T-helper 1 cell treated with Interleukin-12 subunit alpha and Interleukin-12 subunit beta and Interleukin-4 antibody, amounts not matched to agents 30 μg/mL and 1 μg/mL, for 36 hours (primary cell): ENCODE measurements around the gene TNFAIP3.
"Not testable (repeated sequence)": the region's sequence is repeated elsewhere in the genome, so short reads cannot be mapped to it uniquely, and the experiment has no call there.

ENCODE experiments used
- H3K27ac Mint-ChIP-seq: one replicate; pipeline ENCODE4 v1.8.0; 2021; ENCODE audit warnings: mild to moderate bottlenecking, mixed read lengths
- H3K27me3 Mint-ChIP-seq: one replicate; pipeline ENCODE4 v1.8.0; 2021; ENCODE audit warnings: low read depth, mixed read lengths
- H3K36me3 Mint-ChIP-seq: one replicate; pipeline ENCODE4 v1.8.0; 2021; ENCODE audit warnings: low read depth, mixed read lengths
- H3K4me1 Mint-ChIP-seq: one replicate; pipeline ENCODE4 v1.8.0; 2021; ENCODE audit warnings: low read depth, mixed read lengths
- H3K4me3 Mint-ChIP-seq: one replicate; pipeline ENCODE4 v1.8.0; 2021; ENCODE audit warnings: mild to moderate bottlenecking, moderate library complexity, mixed read lengths
- H3K9me3 Mint-ChIP-seq: one replicate; pipeline ENCODE4 v1.8.0; 2021; ENCODE audit warnings: mixed read lengths

Gene TNFAIP3

GRCh38 chr6:137834508-137834907, 32.6 kb upstream of the TNFAIP3 start:
- H3K9me3 Mint-ChIP-seq = peaks cover 28% of the 10 kb centered on the region
- H3K27me3 Mint-ChIP-seq = no peaks in the 10 kb centered on the region
- no peak overlapping the region for H3K27ac Mint-ChIP-seq
- peaks cover 14% of the 10 kb centered on the region for H3K36me3 Mint-ChIP-seq
- H3K4me1 Mint-ChIP-seq = peaks cover 26% of the 10 kb centered on the region
- H3K4me3 Mint-ChIP-seq = no peak overlapping the region

DNA sequence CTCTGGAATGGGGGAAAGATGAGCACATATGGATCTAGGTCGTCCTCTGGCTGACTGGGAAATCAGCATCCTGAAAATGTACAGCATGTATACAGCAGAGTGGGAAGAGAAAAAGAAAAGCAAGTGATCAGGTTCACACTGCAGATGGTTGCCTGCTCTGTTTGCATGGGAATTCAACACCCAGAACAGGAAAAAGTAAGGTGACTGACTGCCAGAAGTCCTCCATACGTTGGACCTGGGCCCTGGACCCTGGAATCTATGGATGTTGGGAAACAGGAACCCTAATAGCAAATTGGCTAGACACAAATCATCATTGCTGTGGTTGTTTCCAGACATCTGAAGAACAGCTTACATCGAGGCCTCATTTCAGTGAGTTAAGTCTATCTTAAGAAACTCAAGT, 30.3 kb upstream of the TNFAIP3 start:
- no peaks in the 10 kb centered on the region for H3K27me3 Mint-ChIP-seq
- peaks cover 50% of the 10 kb centered on the region for H3K9me3 Mint-ChIP-seq
- H3K4me3 Mint-ChIP-seq = no peak overlapping the region
- H3K4me1 Mint-ChIP-seq = peaks cover 13% of the 10 kb centered on the region
- H3K36me3 Mint-ChIP-seq = peaks cover 33% of the 10 kb centered on the region
- H3K27ac Mint-ChIP-seq = no peak overlapping the region

DNA sequence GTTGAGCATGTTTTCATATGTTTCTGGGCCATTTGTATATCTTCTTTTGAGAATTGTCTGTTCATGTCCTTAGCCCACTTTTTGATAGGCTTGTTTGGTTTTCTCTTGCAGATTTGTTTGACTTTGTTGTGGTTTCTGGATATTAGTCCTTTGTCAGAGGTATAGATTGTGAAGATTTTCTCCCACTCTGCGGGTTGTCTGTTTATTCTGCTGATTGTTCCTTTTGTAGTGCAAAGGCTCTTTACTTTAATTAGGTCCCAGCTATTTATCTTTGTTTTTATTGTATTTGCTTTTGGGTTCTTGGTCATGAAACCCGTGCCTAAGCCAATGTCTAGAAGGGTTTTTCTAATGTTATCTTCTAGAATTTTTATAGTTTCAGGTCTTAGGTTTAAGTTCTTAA, 29.0 kb upstream of the TNFAIP3 start:
- Mint-ChIP-seq H3K9me3 (peaks cover 63% of the 10 kb centered on the region), H3K36me3 (peaks cover 41% of the 10 kb centered on the region), H3K4me1 (peaks cover 11% of the 10 kb centered on the region)
- H3K4me3 Mint-ChIP-seq, H3K27me3 Mint-ChIP-seq, H3K27ac Mint-ChIP-seq: not testable (repeated sequence)

DNA sequence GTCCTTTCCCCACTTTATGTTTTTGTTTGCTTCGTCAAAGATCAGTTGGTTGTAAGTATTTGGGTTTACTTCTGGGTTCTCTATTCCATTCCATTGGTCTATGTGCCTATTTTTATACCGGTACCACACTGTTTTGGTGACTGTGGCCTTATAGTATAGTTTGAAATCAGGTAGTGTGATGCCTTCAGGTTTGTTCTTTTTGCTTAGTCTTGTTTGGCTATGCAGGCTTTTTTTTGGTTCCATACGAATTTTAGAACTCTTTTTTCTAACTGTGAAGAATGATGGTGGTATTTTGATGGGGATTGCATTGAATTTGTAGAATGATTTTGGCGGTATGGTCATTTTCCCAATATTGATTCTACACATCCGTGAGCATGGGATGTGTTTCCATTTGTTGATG, 28.5 kb upstream of the TNFAIP3 start:
- not testable (repeated sequence) for H3K27ac Mint-ChIP-seq, H3K4me3 Mint-ChIP-seq, H3K27me3 Mint-ChIP-seq
- peaks cover 67% of the 10 kb centered on the region for H3K9me3 Mint-ChIP-seq
- H3K4me1 Mint-ChIP-seq = peaks cover 11% of the 10 kb centered on the region
- H3K36me3 Mint-ChIP-seq = peaks cover 45% of the 10 kb centered on the region

- H3K27me3 Mint-ChIP-seq = no peaks in the 10 kb centered on the region
- no peak overlapping the region for H3K27ac Mint-ChIP-seq
- H3K36me3 Mint-ChIP-seq = peaks cover 43% of the 10 kb centered on the region
- peaks cover 68% of the 10 kb centered on the region for H3K9me3 Mint-ChIP-seq
- H3K4me3 Mint-ChIP-seq = no peak overlapping the region
- H3K4me1 Mint-ChIP-seq = peaks cover 11% of the 10 kb centered on the region
These were observed 28.0 kb upstream of the TNFAIP3 start for GRCh38 chr6:137839076-137839475.

DNA sequence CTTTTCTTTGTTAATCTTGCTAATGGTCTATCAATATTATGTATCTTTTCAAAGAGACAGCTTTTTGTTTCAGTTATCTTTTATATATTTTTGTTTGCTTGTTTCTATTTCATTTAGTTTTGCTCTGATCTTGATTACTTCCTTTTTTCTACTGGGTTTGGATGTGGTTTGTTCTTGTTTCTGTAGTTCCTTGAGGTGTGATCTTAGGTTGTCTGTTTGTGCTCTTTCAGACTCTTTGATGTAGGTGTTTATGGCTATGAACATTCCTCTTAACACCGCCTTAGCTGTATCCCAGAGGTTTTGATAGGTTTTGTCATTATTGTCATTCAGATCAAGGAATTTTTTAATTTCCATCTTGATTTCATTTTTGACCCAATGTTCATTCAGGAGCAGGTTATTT, 26.8 kb upstream of the TNFAIP3 start:
- peaks cover 11% of the 10 kb centered on the region for H3K4me1 Mint-ChIP-seq
- no peaks in the 10 kb centered on the region for H3K27me3 Mint-ChIP-seq
- H3K9me3 Mint-ChIP-seq = peaks cover 70% of the 10 kb centered on the region
- no peak overlapping the region for H3K27ac Mint-ChIP-seq
- no peak overlapping the region for H3K4me3 Mint-ChIP-seq
- peaks cover 40% of the 10 kb centered on the region for H3K36me3 Mint-ChIP-seq

- H3K9me3 Mint-ChIP-seq = peaks cover 60% of the 10 kb centered on the region
- no peak overlapping the region for H3K27ac Mint-ChIP-seq
- no peak overlapping the region for H3K4me3 Mint-ChIP-seq
- H3K27me3 Mint-ChIP-seq = no peaks in the 10 kb centered on the region
- peaks cover 36% of the 10 kb centered on the region for H3K36me3 Mint-ChIP-seq
- H3K4me1 Mint-ChIP-seq = peaks cover 6% of the 10 kb centered on the region
These were observed 23.8 kb upstream of the TNFAIP3 start for GRCh38 chr6:137843211-137843610.

DNA sequence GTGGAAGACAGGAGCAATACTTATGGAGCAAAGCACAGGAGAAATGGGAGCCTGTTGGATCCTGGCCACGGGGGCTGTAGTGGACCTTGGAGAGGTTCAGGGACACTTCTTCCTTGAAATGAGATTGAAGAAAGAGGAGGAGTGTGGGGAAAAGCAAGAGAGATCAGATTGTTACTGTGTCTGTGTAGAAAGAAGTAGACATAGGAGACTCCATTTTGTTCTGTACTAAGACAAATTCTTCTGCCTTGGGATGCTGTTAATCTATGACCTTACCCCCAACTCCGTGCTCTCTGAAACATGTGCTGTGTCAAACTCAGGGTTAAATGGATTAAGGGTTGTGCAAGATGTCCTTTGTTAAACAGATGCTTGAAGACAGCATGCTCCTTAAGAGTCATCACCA, 22.7 kb upstream of the TNFAIP3 start:
- H3K27ac Mint-ChIP-seq, H3K4me3 Mint-ChIP-seq, H3K27me3 Mint-ChIP-seq, H3K4me1 Mint-ChIP-seq: not testable (repeated sequence)
- peaks cover 33% of the 10 kb centered on the region for H3K36me3 Mint-ChIP-seq
- H3K9me3 Mint-ChIP-seq = peaks cover 49% of the 10 kb centered on the region

DNA sequence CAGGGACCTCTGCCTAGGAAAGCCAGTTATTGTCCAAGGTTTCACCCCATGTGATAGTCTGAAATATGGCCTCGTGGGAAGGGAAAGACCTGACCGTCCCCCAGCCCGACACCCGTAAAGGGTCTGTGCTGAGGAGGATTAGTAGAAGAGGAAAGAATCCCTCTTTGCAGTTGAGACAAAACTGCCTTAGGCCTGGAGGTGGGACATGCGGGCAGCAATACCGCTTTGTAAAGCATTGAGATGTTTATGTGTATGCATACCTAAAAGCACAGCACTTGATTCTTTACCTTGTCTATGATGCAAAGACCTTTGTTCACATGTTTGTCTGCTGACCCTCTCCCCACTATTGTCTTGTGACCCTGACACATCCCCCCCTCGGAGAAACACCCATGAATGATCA, 22.3 kb upstream of the TNFAIP3 start:
- Mint-ChIP-seq H3K9me3 (peaks cover 44% of the 10 kb centered on the region), H3K36me3 (peaks cover 30% of the 10 kb centered on the region)
- not testable (repeated sequence) for H3K4me1 Mint-ChIP-seq, H3K27me3 Mint-ChIP-seq, H3K27ac Mint-ChIP-seq, H3K4me3 Mint-ChIP-seq

DNA sequence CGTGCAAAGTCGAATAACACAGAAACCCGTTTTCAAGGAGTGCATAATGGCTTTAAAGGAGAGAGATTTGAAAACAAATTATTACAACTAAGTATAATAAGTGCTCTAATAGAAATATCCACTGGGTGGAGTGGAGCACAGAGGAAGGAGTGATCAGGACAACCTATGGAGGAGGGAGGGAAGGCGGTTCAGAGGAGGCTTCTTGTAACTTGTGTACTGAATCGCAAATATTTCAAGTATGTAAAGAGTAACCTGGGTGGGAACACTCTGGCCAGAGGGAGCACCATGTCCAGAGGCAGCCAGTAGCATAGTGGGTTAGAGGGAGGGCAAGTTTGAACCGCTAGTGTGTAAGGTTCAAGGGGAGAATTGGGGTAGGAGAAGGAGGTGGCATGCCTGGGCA, 21.6 kb upstream of the TNFAIP3 start:
- no peaks in the 10 kb centered on the region for H3K27me3 Mint-ChIP-seq
- peaks cover 2% of the 10 kb centered on the region for H3K4me1 Mint-ChIP-seq
- no peak overlapping the region for H3K4me3 Mint-ChIP-seq
- H3K27ac Mint-ChIP-seq = no peak overlapping the region
- peaks cover 25% of the 10 kb centered on the region for H3K36me3 Mint-ChIP-seq
- peaks cover 37% of the 10 kb centered on the region for H3K9me3 Mint-ChIP-seq

GRCh38 chr6:137846274-137846673, 20.8 kb upstream of the TNFAIP3 start:
- no peak overlapping the region for H3K27ac Mint-ChIP-seq
- H3K4me3 Mint-ChIP-seq = no peak overlapping the region
- H3K9me3 Mint-ChIP-seq = peaks cover 29% of the 10 kb centered on the region
- H3K27me3 Mint-ChIP-seq = no peaks in the 10 kb centered on the region
- H3K4me1 Mint-ChIP-seq = peaks cover 2% of the 10 kb centered on the region
- H3K36me3 Mint-ChIP-seq = peaks cover 18% of the 10 kb centered on the region

GRCh38 chr6:137846772-137847313, 20.2 kb upstream of the TNFAIP3 start:
- Mint-ChIP-seq H3K36me3 (peaks cover 12% of the 10 kb centered on the region), H3K4me1 (peaks cover 2% of the 10 kb centered on the region), H3K4me3 (no peak overlapping the region), H3K27me3 (no peaks in the 10 kb centered on the region), H3K27ac (no peak overlapping the region), H3K9me3 (peaks cover 24% of the 10 kb centered on the region)

- Mint-ChIP-seq H3K36me3 (peaks cover 5% of the 10 kb centered on the region), H3K4me3 (no peak overlapping the region), H3K27ac (no peak overlapping the region), H3K4me1 (peaks cover 4% of the 10 kb centered on the region), H3K27me3 (no peaks in the 10 kb centered on the region), H3K9me3 (peaks cover 15% of the 10 kb centered on the region)
These were observed 19.3 kb upstream of the TNFAIP3 start for GRCh38 chr6:137847748-137848147.

DNA sequence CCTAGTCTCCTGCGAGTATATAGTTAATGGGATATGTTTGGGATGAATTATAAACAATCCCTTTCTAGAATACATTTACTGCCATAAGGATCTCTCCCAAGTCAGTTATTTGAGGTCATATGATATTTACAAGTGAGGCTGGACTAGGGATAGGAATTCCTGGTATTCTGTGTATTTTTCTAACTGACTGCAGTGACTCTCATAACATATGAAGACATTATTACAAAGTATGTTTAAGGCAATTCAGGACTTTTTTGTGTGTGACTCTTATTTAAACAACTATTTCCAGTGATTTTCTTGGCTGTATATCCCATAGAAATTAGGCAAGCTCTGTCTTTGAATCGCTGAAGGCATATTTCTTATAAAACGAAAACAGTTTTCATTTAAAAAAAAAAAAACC, 18.4 kb upstream of the TNFAIP3 start:
- H3K4me3 Mint-ChIP-seq = no peak overlapping the region
- peaks cover 4% of the 10 kb centered on the region for H3K4me1 Mint-ChIP-seq
- H3K36me3 Mint-ChIP-seq = no peaks in the 10 kb centered on the region
- no peaks in the 10 kb centered on the region for H3K27me3 Mint-ChIP-seq
- H3K9me3 Mint-ChIP-seq = peaks cover 6% of the 10 kb centered on the region
- H3K27ac Mint-ChIP-seq = no peak overlapping the region

DNA sequence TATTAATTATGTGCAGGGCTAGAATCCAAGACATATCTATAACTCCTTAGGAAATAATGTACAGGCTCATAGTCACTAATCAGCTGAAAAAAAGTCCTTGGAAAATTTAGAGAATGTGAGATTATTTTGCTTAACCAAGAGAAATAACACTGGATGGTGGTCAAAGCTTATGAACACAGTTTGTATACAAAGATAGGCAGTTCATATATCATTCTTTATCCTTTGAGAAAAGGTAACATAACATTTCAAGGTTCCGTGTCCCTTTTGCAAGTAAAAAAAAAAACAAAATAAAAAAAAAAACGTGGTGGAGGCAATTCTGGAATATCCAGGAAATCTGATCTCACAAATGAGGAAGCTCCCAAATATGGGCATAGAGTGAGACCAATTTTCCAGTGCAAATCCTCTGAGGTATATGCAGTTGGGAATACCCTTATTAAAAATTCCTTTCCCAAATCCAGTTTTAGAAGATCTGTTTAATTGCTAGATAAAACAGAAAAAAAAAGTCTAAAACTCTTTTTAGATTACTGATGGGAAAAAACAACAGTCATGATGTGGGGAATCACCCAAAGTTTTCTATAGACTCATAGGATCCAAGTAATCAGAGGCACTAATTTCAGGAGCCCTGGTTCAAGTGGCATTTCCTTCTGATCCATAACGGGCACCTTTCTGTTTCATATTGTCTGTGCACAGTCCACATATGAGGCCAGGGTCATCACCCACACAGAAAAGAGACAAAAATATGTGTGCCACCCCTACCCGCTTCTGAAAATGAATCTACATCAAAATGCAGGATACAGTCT, 17.7 kb upstream of the TNFAIP3 start:
- Mint-ChIP-seq H3K27ac (no peak overlapping the region), H3K9me3 (no peaks in the 10 kb centered on the region), H3K36me3 (peaks cover 2% of the 10 kb centered on the region), H3K4me1 (peaks cover 4% of the 10 kb centered on the region), H3K27me3 (no peaks in the 10 kb centered on the region), H3K4me3 (no peak overlapping the region)
